ENCODE results near the gene PROCA1.
A peak's percentile ranks its signal among the peaks of the same experiment; 100 is the strongest.

PROCA1 gene

DNA sequence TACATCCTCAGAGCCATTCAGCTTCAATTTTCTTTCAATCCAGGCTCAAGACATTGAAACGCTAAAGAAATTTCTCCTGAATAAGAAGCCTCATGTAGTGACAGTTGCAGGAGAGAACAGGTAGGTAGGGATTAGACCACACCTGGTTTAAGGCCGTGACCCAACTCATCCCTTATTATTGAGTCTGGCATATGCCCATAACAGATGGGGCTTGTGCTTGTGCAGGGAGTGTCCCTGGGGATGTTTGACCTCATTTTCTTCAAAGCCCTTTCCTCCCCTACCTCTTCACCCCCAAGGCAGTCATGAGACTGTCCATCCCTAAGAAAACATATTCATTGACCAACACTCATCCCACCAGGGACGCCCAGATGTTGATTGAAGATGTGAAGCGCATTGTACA lies 25.4 kb downstream of the PROCA1 start:
- peaks cover 3% of the 10 kb centered on the region for H3K4me1 ChIP-seq (ENCODE audit: control insufficient read depth, insufficient read depth, low read length)
- H3K27ac ChIP-seq (ENCODE audit: low read length), result no peak overlapping the region
- no peaks in the 10 kb centered on the region for H3K9me3 ChIP-seq (ENCODE audit: control insufficient read depth in 2 of 2, low read length in 2 of 2)
- H3K9ac ChIP-seq (ENCODE audit: low read length in 2 of 2), result no peak overlapping the region
- H3K36me3 ChIP-seq (ENCODE audit: control insufficient read depth in 2 of 2, insufficient read depth in 2 of 2, low read length in 2 of 2), result peaks cover 87 to 89% of the 10 kb centered on the region in 2 donors
- H3K27me3 ChIP-seq (ENCODE audit: control insufficient read depth in 1 of 2, insufficient read depth in 2 of 2, low read length in 2 of 2), result no peaks in the 10 kb centered on the region
- no peak overlapping the region for H3K4me3 ChIP-seq (ENCODE audit: low read length in 2 of 2)

DNA sequence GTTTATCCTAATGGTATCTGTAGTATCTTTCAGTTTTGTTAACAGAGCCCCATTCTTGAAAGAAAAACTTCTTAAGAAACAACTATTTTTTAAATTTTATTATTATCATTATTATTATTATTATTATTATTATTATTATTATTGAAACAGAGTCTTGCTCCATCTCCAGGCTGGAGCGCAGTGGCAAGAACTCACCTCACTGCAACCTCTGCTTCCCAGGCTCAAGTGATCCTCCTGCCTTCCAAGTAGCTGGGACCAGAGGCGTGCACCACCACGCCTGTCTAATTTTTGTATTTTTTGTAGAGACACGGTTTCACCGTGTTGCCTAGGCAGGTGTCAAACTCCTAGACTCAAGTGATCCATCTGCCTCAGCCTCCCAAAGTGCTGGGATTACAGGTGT lies 26.3 kb downstream of the PROCA1 start:
- peaks cover 83 to 84% of the 10 kb centered on the region in 2 donors for H3K36me3 ChIP-seq (ENCODE audit: control insufficient read depth in 2 of 2, insufficient read depth in 2 of 2, low read length in 2 of 2)
- no peak overlapping the region for H3K9ac ChIP-seq (ENCODE audit: low read length in 2 of 2)

DNA sequence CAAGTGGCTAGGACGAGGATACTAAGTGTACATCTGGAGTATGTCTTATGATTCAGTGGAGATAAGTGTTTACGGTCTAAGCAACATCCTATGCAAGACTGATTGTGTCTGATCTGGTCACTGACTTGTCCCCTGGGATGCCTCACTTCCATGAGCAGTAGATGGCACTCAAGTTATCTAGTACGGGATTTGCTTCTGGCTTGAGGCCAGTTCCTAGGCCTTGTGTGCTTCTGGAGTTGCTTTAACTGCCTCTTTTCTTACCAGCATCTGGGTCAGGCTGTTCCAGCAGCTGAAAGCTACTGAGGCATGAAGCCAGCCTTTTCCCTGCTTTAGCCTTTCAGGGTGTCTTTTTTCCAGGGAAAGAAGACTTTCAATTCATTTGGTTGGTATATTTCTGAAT lies 26.7 kb downstream of the PROCA1 start:
- peaks cover 79 to 80% of the 10 kb centered on the region in 2 donors for H3K36me3 ChIP-seq (ENCODE audit: control insufficient read depth in 2 of 2, insufficient read depth in 2 of 2, low read length in 2 of 2)
- H3K9ac ChIP-seq (ENCODE audit: low read length in 2 of 2), result peak overlapping the region in 1 of 2 donors; percentile 13
- H3K4me1 ChIP-seq (ENCODE audit: control insufficient read depth, insufficient read depth, low read length), result peaks cover 3% of the 10 kb centered on the region
- H3K27me3 ChIP-seq (ENCODE audit: control insufficient read depth in 1 of 2, insufficient read depth in 2 of 2, low read length in 2 of 2), result no peaks in the 10 kb centered on the region
- H3K4me3 ChIP-seq (ENCODE audit: low read length in 2 of 2), result no peak overlapping the region
- no peak overlapping the region for H3K27ac ChIP-seq (ENCODE audit: low read length)
- H3K9me3 ChIP-seq (ENCODE audit: control insufficient read depth in 2 of 2, low read length in 2 of 2), result no peaks in the 10 kb centered on the region

More for the DNA sequence above, 26.3 kb downstream of the PROCA1 start:
- H3K27me3 ChIP-seq (ENCODE audit: control insufficient read depth in 1 of 2, insufficient read depth in 2 of 2, low read length in 2 of 2), result no peaks in the 10 kb centered on the region
- H3K9me3 ChIP-seq (ENCODE audit: control insufficient read depth in 2 of 2, low read length in 2 of 2), result no peaks in the 10 kb centered on the region
- H3K4me3 ChIP-seq (ENCODE audit: low read length in 2 of 2), result no peak overlapping the region
- H3K4me1 ChIP-seq (ENCODE audit: control insufficient read depth, insufficient read depth, low read length), result peaks cover 3% of the 10 kb centered on the region
- no peak overlapping the region for H3K27ac ChIP-seq (ENCODE audit: low read length)

DNA sequence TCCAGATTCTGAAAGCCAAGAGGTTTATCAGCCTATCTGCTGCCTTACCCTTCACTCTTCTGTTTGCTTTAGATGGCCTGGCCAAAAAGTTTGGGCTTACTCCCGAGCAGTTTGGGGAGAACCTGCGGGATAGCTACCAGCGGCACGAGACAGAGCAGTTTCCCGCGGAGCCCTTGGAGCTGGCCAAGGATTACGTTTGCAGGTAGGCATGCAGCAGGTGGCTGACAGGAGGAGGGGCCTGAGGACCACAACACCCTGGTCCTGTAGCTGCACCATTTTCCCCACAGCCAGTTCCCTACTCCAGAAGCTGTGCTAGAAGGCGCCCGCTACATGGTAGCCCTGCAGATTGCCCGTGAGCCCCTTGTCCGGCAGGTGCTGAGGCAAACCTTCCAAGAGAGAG lies 29.0 kb downstream of the PROCA1 start:
- Histone ChIP-seq H3K36me3 (ENCODE audit: control insufficient read depth in 2 of 2, insufficient read depth in 2 of 2, low read length in 2 of 2) (peaks cover 70 to 72% of the 10 kb centered on the region in 2 donors), H3K4me1 (ENCODE audit: control insufficient read depth, insufficient read depth, low read length) (peaks cover 3% of the 10 kb centered on the region), H3K27ac (ENCODE audit: low read length) (no peak overlapping the region), H3K4me3 (ENCODE audit: low read length in 2 of 2) (no peak overlapping the region), H3K27me3 (ENCODE audit: control insufficient read depth in 1 of 2, insufficient read depth in 2 of 2, low read length in 2 of 2) (no peaks in the 10 kb centered on the region), H3K9ac (ENCODE audit: low read length in 2 of 2) (no peak overlapping the region), H3K9me3 (ENCODE audit: control insufficient read depth in 2 of 2, low read length in 2 of 2) (no peaks in the 10 kb centered on the region)

DNA sequence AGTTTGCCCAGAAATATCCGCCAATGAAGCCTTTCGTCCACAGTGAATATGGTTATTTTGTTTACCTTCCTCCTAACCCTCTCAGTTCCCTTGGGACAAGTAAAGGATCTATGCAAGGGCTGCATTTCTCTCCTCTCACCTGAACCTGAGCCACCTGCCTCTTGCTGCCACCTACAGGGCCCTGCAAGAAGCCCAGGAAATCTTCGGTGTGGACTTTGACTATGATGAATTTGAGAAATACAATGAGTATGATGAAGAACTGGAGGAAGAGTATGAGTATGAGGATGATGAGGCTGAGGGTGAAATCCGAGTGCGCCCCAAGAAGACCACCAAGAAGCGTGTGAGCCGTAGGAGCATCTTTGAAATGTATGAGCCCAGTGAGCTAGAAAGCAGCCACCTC lies 35.7 kb downstream of the PROCA1 start:
- Histone ChIP-seq H3K27ac (ENCODE audit: low read length) (no peak overlapping the region), H3K9ac (ENCODE audit: low read length in 2 of 2) (no peak overlapping the region), H3K4me3 (ENCODE audit: low read length in 2 of 2) (no peak overlapping the region), H3K4me1 (ENCODE audit: control insufficient read depth, insufficient read depth, low read length) (no peaks in the 10 kb centered on the region), H3K36me3 (ENCODE audit: control insufficient read depth in 2 of 2, insufficient read depth in 2 of 2, low read length in 2 of 2) (peaks cover 67 to 74% of the 10 kb centered on the region in 2 donors), H3K9me3 (ENCODE audit: control insufficient read depth in 2 of 2, low read length in 2 of 2) (no peaks in the 10 kb centered on the region), H3K27me3 (ENCODE audit: control insufficient read depth in 1 of 2, insufficient read depth in 2 of 2, low read length in 2 of 2) (no peaks in the 10 kb centered on the region)

DNA sequence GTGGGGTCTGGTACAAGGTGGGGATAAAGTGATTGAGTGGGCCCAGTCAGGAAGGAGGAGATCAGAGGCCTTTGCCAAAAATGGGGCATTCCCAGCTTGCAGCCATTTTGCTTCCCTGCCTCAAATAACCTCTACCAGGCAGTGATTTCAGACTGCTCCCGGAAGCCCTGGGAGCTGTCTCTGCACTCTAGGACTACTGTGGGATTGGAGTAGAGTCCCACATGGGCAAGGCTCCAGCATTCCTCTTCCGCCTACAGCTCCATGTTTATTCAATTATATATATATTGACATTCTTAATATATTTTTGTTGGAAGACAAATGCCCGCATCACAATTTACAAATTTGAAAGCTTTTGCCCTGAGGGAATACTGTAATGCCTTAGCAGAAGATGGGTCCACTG lies 36.2 kb downstream of the PROCA1 start:
- H3K4me1 ChIP-seq (ENCODE audit: control insufficient read depth, insufficient read depth, low read length), result no peaks in the 10 kb centered on the region
- no peaks in the 10 kb centered on the region for H3K27me3 ChIP-seq (ENCODE audit: control insufficient read depth in 1 of 2, insufficient read depth in 2 of 2, low read length in 2 of 2)
- H3K36me3 ChIP-seq (ENCODE audit: control insufficient read depth in 2 of 2, insufficient read depth in 2 of 2, low read length in 2 of 2), result peaks cover 71 to 76% of the 10 kb centered on the region in 2 donors
- H3K4me3 ChIP-seq (ENCODE audit: low read length in 2 of 2), result no peak overlapping the region
- H3K9ac ChIP-seq (ENCODE audit: low read length in 2 of 2), result no peak overlapping the region
- no peaks in the 10 kb centered on the region for H3K9me3 ChIP-seq (ENCODE audit: control insufficient read depth in 2 of 2, low read length in 2 of 2)
- no peak overlapping the region for H3K27ac ChIP-seq (ENCODE audit: low read length)

DNA sequence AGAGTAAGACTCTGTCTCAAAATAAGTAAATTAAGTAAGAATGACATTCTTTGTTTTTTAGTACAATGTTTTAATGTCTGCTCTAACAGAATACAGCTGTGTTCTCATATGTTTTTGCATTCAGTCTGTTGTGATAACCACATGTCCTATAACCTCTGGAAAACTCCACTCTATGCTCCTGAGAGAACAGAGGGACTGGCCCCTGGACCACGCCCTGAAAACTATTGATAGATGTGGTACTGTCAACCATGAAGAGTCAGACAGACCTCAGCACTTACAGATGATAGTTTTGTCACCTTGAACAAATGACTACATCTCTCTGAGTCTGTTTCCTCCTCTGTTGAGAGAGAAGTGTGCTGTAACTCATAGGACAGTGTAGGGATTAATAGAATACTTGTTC lies 41.8 kb downstream of the PROCA1 start:
- H3K9ac ChIP-seq (ENCODE audit: low read length in 2 of 2), result no peak overlapping the region
- H3K4me3 ChIP-seq (ENCODE audit: low read length in 2 of 2), result no peak overlapping the region
- H3K27ac ChIP-seq (ENCODE audit: low read length), result no peak overlapping the region
- H3K36me3 ChIP-seq (ENCODE audit: control insufficient read depth in 2 of 2, insufficient read depth in 2 of 2, low read length in 2 of 2), result peaks cover 45 to 48% of the 10 kb centered on the region in 2 donors
- H3K27me3 ChIP-seq (ENCODE audit: control insufficient read depth in 1 of 2, insufficient read depth in 2 of 2, low read length in 2 of 2), result no peaks in the 10 kb centered on the region
- H3K4me1 ChIP-seq (ENCODE audit: control insufficient read depth, insufficient read depth, low read length), result peaks cover 6% of the 10 kb centered on the region
- H3K9me3 ChIP-seq (ENCODE audit: control insufficient read depth in 2 of 2, low read length in 2 of 2), result no peaks in the 10 kb centered on the region

DNA sequence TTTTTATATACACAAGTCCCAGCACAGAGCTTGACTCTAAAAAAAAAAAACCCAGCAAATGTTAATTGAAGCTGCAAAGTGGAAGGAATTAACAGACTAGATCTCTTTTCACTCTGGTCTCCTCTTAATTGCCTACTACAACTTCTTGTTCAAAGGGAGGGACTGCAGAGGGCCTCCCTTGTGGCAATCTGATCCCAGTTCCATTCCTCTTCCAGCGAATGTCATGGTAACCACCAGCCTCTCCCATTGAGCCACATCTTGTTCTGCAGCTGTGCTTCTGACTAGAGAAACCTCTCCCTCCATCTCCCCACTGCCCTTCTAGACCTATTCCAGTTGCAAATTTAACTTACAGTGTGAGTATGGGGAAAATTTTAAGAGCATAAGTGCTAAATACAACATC lies 43.8 kb downstream of the PROCA1 start:
- H3K9me3 ChIP-seq (ENCODE audit: control insufficient read depth in 2 of 2, low read length in 2 of 2), result no peaks in the 10 kb centered on the region
- H3K4me1 ChIP-seq (ENCODE audit: control insufficient read depth, insufficient read depth, low read length), result peaks cover 21% of the 10 kb centered on the region
- peaks cover 27 to 28% of the 10 kb centered on the region in 2 donors for H3K36me3 ChIP-seq (ENCODE audit: control insufficient read depth in 2 of 2, insufficient read depth in 2 of 2, low read length in 2 of 2)
- no peak overlapping the region for H3K27ac ChIP-seq (ENCODE audit: low read length)
- peak overlapping the region in 1 of 2 donors; percentile 13 for H3K9ac ChIP-seq (ENCODE audit: low read length in 2 of 2)
- no peaks in the 10 kb centered on the region for H3K27me3 ChIP-seq (ENCODE audit: control insufficient read depth in 1 of 2, insufficient read depth in 2 of 2, low read length in 2 of 2)
- H3K4me3 ChIP-seq (ENCODE audit: low read length in 2 of 2), result no peak overlapping the region

DNA sequence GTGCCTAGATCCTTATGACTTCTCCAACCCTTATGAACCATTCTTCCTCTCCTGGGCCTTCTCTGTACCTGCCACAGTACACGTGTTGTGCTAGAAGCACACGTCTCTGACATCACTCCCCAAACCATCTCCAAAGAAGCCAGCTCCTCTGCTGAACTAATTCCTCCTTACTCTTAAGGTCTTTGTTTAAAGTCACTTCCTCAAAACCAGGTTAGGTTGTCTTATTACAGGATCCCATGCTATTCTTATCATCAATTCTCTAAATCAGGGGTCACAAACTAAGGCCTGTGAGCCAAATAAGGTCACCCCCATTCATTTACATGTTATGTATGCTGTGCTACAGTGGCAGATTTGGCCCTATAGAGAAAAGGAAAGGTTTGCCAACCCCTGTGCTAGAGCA lies 45.7 kb downstream of the PROCA1 start:
- H3K9ac ChIP-seq (ENCODE audit: low read length in 2 of 2), result no peak overlapping the region
- no peak overlapping the region for H3K27ac ChIP-seq (ENCODE audit: low read length)
- H3K4me1 ChIP-seq (ENCODE audit: control insufficient read depth, insufficient read depth, low read length), result peaks cover 23% of the 10 kb centered on the region
- H3K27me3 ChIP-seq (ENCODE audit: control insufficient read depth in 1 of 2, insufficient read depth in 2 of 2, low read length in 2 of 2), result no peaks in the 10 kb centered on the region
- H3K4me3 ChIP-seq (ENCODE audit: low read length in 2 of 2), result peak overlapping the region in 1 of 2 donors; percentile 15
- H3K36me3 ChIP-seq (ENCODE audit: control insufficient read depth in 2 of 2, insufficient read depth in 2 of 2, low read length in 2 of 2), result peaks cover 12 to 17% of the 10 kb centered on the region in 2 donors
- no peaks in the 10 kb centered on the region for H3K9me3 ChIP-seq (ENCODE audit: control insufficient read depth in 2 of 2, low read length in 2 of 2)

DNA sequence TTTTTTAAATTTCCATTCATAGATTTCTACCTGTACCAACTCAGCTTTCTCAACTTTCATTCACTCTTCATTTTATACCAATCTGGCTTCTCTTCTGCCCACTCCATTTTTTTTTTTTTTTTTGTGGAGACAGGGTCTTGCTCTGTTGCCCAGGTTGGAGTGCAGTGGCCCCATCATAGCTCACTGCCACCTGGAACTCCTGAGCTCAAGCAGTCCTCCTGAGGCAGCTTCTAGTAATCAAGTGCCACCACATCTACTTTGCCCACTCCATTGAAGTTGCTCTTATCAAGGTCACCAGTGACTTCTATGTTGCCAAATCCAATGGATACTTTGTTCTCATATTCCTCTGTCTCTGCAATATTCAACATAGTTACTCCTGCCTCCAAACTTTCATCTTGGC lies 48.0 kb downstream of the PROCA1 start:
- peaks cover 23% of the 10 kb centered on the region for H3K4me1 ChIP-seq (ENCODE audit: control insufficient read depth, insufficient read depth, low read length)
- H3K27ac ChIP-seq (ENCODE audit: low read length), result no peak overlapping the region
- peak overlapping the region in 1 of 2 donors; percentile 98 for H3K9ac ChIP-seq (ENCODE audit: low read length in 2 of 2)
- H3K4me3 ChIP-seq (ENCODE audit: low read length in 2 of 2), result no peak overlapping the region
- peaks cover 4 to 11% of the 10 kb centered on the region in 2 donors for H3K36me3 ChIP-seq (ENCODE audit: control insufficient read depth in 2 of 2, insufficient read depth in 2 of 2, low read length in 2 of 2)
- no peaks in the 10 kb centered on the region for H3K27me3 ChIP-seq (ENCODE audit: control insufficient read depth in 1 of 2, insufficient read depth in 2 of 2, low read length in 2 of 2)
- no peaks in the 10 kb centered on the region for H3K9me3 ChIP-seq (ENCODE audit: control insufficient read depth in 2 of 2, low read length in 2 of 2)

DNA sequence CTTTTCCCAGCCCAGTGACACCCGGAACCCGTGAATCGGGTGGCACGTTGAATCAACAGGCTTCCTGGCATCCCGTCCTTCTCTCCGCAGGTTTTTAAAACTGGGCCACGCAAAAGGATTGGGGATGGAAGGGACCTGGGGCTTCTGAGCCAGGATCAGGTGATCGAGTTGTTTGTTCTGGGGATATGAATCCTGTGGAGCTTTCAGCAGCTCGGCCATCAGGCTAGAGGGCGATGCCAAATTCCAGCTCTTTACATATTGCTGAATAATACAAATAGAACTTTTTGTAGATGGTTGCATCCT lies 49.2 kb downstream of the PROCA1 start:
- H3K27ac ChIP-seq (ENCODE audit: low read length), result peak overlapping the region; percentile 98
- H3K9me3 ChIP-seq (ENCODE audit: control insufficient read depth in 2 of 2, low read length in 2 of 2), result no peaks in the 10 kb centered on the region
- H3K9ac ChIP-seq (ENCODE audit: low read length in 2 of 2), result peak overlapping the region; percentile 98 to 100
- peaks cover 0 to 5% of the 10 kb centered on the region in 2 donors for H3K36me3 ChIP-seq (ENCODE audit: control insufficient read depth in 2 of 2, insufficient read depth in 2 of 2, low read length in 2 of 2)
- H3K27me3 ChIP-seq (ENCODE audit: control insufficient read depth in 1 of 2, insufficient read depth in 2 of 2, low read length in 2 of 2), result no peaks in the 10 kb centered on the region
- peaks cover 23% of the 10 kb centered on the region for H3K4me1 ChIP-seq (ENCODE audit: control insufficient read depth, insufficient read depth, low read length)
- peak overlapping the region; percentile 99 to 100 for H3K4me3 ChIP-seq (ENCODE audit: low read length in 2 of 2)

Data from stomach smooth muscle (tissue), 2 donors.